Esophagus muscularis mucosa (tissue), 4 donors: ENCODE measurements around the gene RIPPLY2. TPM values are rescaled to one million over a fixed set of nuclear protein-coding genes. Genes with fewer than 3 reads are reported as not detected.

Experiments used
- DNase-seq: peaks from one replicate; pipeline ENCODE4 v3.0.0-alpha.2; 2017; ENCODE audit errors: extremely low spot score
- H3K27ac ChIP-seq, 4 donors: fragments of 200-600 bp; sonication (generic); replicated peaks in 1 of 4; 1 replicate in 3 of 4; 2 replicates in 1 of 4; pipeline ENCODE4 v1.5.1; 2016 to 2019; ENCODE audit warnings: mild to moderate bottlenecking in 1 of 4
- H3K27me3 ChIP-seq, 4 donors: fragments of 200-600 bp; sonication (generic); one replicate each; pipeline versions ENCODE4 v1.5.1 to v1.6.0; 2016 to 2019
- H3K36me3 ChIP-seq, 4 donors: fragments of 200-600 bp; sonication (generic); one replicate each; pipeline ENCODE4 v1.5.1; 2016 to 2019
- H3K4me1 ChIP-seq, 4 donors: fragments of 200-600 bp; sonication (generic); one replicate each; pipeline ENCODE4 v1.5.1; 2016 to 2019
- H3K4me3 ChIP-seq, 4 donors: fragments of 200-600 bp; sonication (generic); 1 replicate in 2 of 4; 2 replicates in 2 of 4; pipeline ENCODE4 v1.5.1; 2016 to 2019; ENCODE audit warnings: mild to moderate bottlenecking in 4 of 4, moderate library complexity in 1 of 4
- H3K9me3 ChIP-seq, 4 donors: fragments of 200-600 bp; sonication (generic); 1 replicate in 3 of 4; 2 replicates in 1 of 4; pipeline ENCODE4 v1.5.1; 2016 to 2019
- CTCF ChIP-seq, 3 experiments: fragments of 200-600 bp in 2 of 3; fragments of 450-650 bp in 1 of 3; sonication (generic) in 2 of 3; IDR thresholded peaks; one replicate each; pipeline ENCODE4 v1.5.1; 2017 to 2019; ENCODE audit warnings: antibody characterized with exemption in 3 of 3, mild to moderate bottlenecking in 2 of 3, moderate library complexity in 1 of 3
- EP300 ChIP-seq: sonication (generic); formaldehyde crosslinking; IDR thresholded peaks from one replicate; pipeline ENCODE4 v1.6.1; 2017; ENCODE audit warnings: antibody characterized with exemption
- POLR2A ChIP-seq: fragments of 450-650 bp; IDR thresholded peaks from one replicate; pipeline ENCODE4 v1.6.1; 2017; ENCODE audit warnings: antibody characterized with exemption, moderate library complexity, mild to moderate bottlenecking, low read depth
- POLR2AphosphoS5 ChIP-seq, 2 donors: sonication (generic); formaldehyde crosslinking; IDR thresholded peaks; one replicate each; pipeline ENCODE4 v1.6.1; 2017; ENCODE audit warnings: antibody characterized with exemption in 2 of 2
- WGBS: methylation state at CpG from one replicate; pipeline ENCODE4 v1.1.5; 2018; 5-methylcytosine and 5-hydroxymethylcytosine counted together
- intact Hi-C: fragments of 100-400 bp; cut with DNase I; formaldehyde crosslinking; loops from one replicate; pipeline ENCODE4 v1.15.1; 2023
- total RNA-seq, 4 donors: library from RNA; depleted of rRNA; stranded (reverse); fragments of >200 nt; gene quantifications; one replicate each; pipeline versions ENCODE4 v1.1.0 to v1.2.1, GENCODE V29; 2016

Gene RIPPLY2
- total RNA-seq, 4 donors from 2014 or later, result not detected

DNA sequence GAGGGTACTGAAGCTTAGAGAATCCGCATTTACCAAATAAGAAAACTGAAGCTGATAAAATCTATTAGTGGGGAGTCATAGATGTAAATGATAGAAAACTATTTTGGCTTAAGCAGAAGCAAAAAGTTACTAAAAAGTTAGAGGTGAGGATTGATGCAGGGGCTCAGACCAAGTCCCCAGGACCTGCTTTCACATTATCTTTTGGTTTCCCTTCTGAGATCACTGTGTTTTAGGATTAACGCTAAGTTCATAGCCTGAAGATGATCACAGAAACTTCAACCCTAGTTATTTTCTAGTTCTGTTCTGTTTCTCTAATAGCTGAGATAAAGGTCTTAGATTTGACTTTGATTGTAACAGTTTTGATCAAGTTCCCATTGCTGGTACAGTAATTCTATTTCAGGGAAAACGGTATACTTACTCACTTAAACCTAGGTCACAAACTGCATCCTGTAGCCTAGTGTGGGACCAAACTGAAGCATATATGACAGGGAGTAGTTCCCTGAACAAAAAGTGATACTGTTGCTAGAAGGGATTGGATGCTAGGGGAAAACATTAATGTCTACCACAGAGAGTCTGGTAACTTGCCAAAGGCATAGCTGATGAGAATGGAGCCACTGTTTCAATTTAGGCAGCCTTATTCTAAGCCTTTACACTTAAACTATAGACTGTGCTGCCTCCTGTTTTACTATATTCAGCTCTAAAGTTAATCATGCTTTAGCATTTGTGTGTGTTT lies 19.4 kb downstream of the RIPPLY2 start:
- WGBS, result 89% methylated on average over 3 of the region's 3 CpGs
- intact Hi-C loops, result no loop called here
- Histone ChIP-seq H3K9me3 (no peaks in the 10 kb centered on the region), H3K36me3 (peaks cover 0 to 4% (median 1%) of the 10 kb centered on the region in 4 donors), H3K27ac (no peak overlapping the region), H3K27me3 (no peaks in the 10 kb centered on the region), H3K4me3 (no peak overlapping the region), H3K4me1 (peaks cover 0 to 3% (median 0%) of the 10 kb centered on the region in 4 donors)
- TF ChIP-seq POLR2AphosphoS5 (IDR thresholded peaks at IDR 0.05) (no peak), EP300 (no peak), CTCF (IDR thresholded peaks at IDR 0.05) (no peak)
- no peak for DNase-seq

DNA sequence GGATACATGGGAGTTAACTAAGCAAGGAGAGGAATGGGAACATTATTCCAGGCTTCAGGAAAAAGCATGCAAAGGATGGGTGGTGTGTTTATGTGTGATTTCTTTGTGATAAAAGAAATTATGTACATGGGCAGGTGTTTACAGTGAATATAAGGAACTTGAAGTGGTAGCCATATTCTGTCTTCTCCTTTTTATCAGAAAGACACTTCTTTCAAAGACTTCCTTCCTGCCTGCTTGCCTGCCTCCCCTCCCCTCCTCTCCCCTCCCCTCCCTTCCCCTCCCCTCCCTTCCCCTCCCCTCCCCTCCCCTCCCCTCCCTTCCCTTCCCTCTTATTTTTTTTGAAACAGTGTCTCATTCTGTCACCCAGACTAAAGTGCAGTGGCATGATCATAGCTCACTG lies 20.7 kb downstream of the RIPPLY2 start:
- no peaks in the 10 kb centered on the region for H3K9me3 ChIP-seq
- H3K27ac ChIP-seq, result no peak overlapping the region
- intact Hi-C loops, result no loop called here
- no peak for DNase-seq
- TF ChIP-seq POLR2A (no peak), EP300 (no peak), POLR2AphosphoS5 (IDR thresholded peaks at IDR 0.05) (no peak), CTCF (IDR thresholded peaks at IDR 0.05) (no peak)
- H3K27me3 ChIP-seq, result no peaks in the 10 kb centered on the region
- peaks cover 0 to 3% (median 0%) of the 10 kb centered on the region in 4 donors for H3K4me1 ChIP-seq
- H3K4me3 ChIP-seq, result no peak overlapping the region
- H3K36me3 ChIP-seq, result no peaks in the 10 kb centered on the region

DNA sequence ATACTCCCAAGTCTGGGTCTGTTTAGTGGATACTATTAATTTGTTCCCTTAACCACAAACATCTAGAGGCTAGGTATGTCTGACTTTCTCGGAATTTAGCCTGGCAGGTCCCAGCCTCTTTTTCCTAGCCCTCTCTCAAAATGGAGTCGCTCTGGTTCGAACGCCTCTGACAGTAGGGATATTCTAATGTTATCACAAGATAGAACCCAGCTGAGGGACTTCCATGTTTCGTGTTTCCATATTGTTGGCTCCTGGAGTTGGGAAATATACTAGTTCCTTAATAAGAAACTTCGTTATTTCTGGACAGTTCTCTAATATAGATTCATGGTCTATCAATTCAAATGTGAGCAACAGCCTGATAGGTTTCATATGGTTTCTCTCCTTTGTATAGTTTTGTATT lies 22.7 kb downstream of the RIPPLY2 start:
- H3K4me3 ChIP-seq, result no peak overlapping the region
- no peak for DNase-seq
- peaks cover 0 to 6% (median 1%) of the 10 kb centered on the region in 4 donors for H3K4me1 ChIP-seq
- 91% methylated on average over 6 of the region's 6 CpGs for WGBS
- no peaks in the 10 kb centered on the region for H3K36me3 ChIP-seq
- intact Hi-C loops, result no loop called here
- H3K27me3 ChIP-seq, result no peaks in the 10 kb centered on the region
- no peak for TF ChIP-seq CTCF (IDR thresholded peaks at IDR 0.05)
- TF ChIP-seq POLR2A, result no peak
- no peak for TF ChIP-seq EP300
- TF ChIP-seq POLR2AphosphoS5 (IDR thresholded peaks at IDR 0.05), result no peak
- H3K27ac ChIP-seq, result no peak overlapping the region
- H3K9me3 ChIP-seq, result no peaks in the 10 kb centered on the region

DNA sequence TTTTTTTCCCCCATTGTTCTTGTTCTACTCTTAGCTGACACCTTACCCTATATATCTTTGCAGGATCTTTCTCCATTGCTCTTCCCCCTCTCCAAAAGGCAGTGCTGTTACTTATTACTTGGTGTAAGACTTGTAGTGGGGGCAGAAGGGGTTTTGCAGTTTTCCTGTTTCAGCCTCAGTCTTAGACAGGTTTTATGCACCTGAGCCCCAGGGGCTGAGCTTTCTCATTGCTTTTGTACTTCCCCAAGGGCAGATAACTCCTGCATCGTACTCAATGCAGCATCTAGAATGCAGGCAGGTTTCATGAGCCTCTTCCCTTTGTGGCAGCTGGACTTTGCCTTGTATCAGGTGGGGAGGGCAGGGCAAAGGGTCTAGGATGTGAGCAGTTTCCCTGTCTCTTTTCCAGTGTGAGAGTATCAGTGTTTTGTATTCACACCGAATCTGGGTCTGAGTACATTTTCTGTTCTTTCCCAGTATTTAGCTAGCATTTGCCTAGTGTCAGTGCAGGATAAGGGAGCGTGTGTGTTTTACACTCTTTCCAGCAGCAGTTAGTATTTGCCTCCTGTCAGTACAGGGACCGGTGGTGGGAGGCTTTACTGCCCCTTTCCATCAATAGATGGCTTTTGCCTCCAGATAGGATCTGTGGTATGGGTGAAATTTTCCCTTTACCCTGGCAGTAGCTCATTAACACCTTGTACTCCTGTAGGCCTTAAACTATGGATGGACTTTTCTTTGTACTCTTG lies 25.9 kb downstream of the RIPPLY2 start:
- no peaks in the 10 kb centered on the region for H3K9me3 ChIP-seq
- H3K27me3 ChIP-seq, result no peaks in the 10 kb centered on the region
- intact Hi-C loops, result no loop called here
- DNase-seq, result no peak
- no peak for TF ChIP-seq EP300
- TF ChIP-seq CTCF (IDR thresholded peaks at IDR 0.05), result no peak
- no peak for TF ChIP-seq POLR2AphosphoS5 (IDR thresholded peaks at IDR 0.05)
- no peak for TF ChIP-seq POLR2A
- WGBS, result 79% methylated on average over 4 of the region's 4 CpGs
- no peaks in the 10 kb centered on the region for H3K36me3 ChIP-seq
- no peak overlapping the region for H3K27ac ChIP-seq
- H3K4me3 ChIP-seq, result no peak overlapping the region
- peaks cover 0 to 6% (median 0%) of the 10 kb centered on the region in 4 donors for H3K4me1 ChIP-seq
